Hindlimb muscle (tissue), 1 donor: Measurements from ENCODE around the gene BRMS1. TPM values are rescaled to one million over a fixed set of nuclear protein-coding genes. Genes with fewer than 3 reads are reported as not detected.
A peak's percentile ranks its signal among the peaks of the same experiment; 100 is the strongest.
"Not testable (repeated sequence)": the region's sequence is repeated elsewhere in the genome, so short reads cannot be mapped to it uniquely, and the experiment has no call there.

ENCODE experiments used
- DNase-seq: peaks from one replicate; pipeline ENCODE4 v3.0.0-alpha.2; 2013
- polyA plus RNA-seq: library from polyadenylated mRNA; unstranded; fragments of 120-200 nt; gene quantifications from one replicate; pipeline ENCODE4 v1.2.1, GENCODE V29; 2013; ENCODE audit not compliant: insufficient read length

The BRMS1 gene, protein sequence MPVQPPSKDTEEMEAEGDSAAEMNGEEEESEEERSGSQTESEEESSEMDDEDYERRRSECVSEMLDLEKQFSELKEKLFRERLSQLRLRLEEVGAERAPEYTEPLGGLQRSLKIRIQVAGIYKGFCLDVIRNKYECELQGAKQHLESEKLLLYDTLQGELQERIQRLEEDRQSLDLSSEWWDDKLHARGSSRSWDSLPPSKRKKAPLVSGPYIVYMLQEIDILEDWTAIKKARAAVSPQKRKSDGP
- polyA plus RNA-seq, result 21.8 TPM

DNA sequence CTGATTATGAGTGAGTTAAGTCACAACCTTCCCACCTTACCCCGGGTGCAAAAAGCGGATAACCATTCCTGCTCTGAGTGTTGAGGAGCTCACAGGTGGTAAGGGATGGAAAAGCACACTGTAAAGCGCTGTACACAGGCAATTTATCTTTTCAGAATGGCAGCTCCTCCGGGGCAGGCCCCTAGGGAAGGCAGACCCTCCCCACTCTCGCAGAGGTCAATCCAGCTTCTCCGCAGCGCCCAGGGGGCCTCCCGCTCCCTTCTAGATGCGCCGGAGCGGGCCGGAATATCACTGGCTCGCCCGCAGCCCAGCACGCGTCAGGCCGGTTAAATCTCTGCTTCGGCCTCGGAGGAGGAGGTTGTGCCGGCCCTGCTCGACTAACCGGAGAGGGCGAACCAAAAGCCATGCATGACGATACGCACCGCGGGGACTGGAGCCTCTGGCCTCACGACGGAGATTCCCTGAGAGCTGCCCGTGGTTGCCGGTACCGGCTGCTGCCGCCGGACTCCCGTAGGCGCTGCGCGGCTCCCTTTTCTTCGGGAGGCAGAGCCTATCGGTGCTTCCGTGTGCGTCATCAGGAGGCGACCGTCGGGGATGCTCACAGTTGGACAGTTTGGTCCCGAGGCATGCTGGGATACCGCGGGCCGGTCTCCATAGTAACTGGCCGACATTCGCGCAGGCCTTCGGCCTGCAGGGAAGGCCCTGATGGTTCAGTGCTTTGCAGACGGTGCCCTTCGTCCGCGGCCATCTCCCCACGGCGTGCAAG, at the start of gene BRMS1:
Gene BRMS1 (minus strand): TSS at position 555 of the 766 bp plus-strand sequence. CDS start 2,870 bp downstream, outside the sequence.
- peak; percentile 98 for DNase-seq

DNA sequence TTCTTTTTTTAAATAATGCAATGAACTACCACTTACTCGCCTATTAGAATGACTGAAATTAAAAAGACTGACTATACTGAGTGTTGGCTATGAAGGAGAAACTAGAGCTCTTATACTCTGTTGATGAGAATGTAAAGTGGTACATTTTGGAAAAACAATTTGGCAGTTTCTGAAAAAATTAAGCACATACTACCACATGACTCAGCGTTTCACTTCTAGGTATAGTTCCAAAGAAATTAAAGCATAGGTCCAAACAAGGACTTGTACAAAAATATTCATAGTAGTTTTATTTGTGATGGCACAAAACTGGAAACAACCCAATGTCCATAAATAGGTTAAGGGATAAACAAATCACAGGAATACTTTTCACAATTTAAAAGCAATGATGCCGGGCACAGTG, 49.0 kb upstream of the BRMS1 start:
- no peak for DNase-seq

DNA sequence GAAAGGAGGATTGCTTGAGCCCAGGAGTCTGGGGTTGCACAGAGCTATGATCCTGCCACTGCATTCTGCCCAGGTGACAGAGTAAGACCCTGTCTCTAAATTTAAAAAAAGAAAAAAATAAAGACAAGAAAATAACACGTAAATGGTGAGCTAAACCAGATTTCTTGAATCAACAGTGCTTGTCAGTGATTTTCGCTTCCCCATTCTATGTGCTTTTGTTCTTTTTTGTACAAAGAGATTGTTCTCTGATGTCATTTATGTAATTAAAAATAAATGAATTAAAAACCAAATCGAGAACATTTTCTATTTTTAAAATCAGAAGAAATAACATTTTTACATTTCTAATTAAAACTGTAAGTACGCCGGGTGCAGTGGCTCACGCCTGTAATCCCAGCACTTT, 46.4 kb upstream of the BRMS1 start:
- DNase-seq, result no peak

DNA sequence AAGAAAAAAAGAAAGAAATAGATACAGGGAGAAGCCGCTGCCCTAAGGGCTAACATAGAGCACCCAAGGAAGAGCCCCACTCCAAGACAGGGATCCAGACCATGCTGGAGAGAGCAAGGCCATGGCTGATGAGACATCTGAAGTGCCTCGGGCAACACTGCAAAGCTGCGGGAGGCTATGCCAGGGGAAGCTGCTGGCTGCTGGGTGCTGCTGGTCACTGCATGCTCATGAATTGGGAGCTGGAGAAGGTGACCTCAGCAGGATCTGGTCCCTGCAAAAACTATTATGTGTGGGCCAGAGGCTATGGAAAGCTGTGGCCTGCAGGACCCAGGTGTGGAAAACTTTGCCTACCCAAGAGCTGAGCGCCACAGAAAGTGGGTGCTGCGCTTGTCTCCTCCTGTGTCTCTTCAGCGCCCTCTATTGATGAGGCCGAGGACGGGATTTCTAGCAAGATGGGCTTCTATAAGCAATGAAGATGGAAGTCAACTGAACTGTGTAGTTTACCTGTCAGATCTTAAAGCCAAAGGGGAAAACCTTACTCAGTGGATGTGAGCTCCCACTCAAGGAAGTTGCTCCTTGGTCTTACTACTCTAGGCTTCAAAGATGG, 44.0 kb upstream of the BRMS1 start:
- no peak for DNase-seq

DNA sequence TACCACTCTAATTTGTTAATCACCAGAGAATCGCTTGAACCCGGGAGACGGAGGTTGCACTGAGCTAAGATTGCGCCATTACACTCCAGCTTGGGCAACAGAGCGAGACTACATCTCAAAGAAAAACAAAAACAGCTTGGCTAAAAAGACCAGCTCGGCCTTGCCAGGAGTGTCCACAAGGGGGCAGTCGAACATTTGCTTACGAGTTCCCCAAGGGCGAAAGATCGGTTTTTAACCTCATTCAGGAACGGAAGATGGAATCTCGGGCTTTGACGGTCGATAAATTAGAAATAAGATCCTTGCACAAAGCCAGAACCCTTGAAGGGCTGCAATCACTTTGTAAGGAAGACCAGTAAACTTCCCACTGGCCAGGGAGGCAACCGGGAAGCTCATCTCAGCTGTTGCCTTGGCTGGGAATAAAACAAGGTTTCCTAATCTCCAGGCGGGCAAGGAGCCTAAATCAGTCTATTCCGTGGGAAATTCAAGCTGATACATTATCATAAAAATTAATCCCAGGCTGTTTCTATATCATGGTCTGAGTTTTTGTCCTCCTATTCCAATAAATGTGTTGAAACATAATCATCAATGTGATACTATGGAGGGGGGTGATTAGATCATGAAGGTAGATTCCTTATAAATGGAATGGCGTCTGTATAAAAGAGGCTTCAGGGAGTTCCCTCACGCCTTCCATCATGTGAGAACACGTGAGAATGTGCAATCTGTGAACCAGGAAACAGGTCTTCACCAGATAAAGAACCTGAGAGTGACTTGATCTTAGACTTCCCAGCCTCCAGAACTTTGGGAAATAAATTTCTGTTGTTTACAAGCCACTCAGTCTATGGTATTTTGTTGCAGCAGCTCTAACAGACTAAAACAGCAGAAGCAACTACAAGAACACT, 41.5 kb upstream of the BRMS1 start:
- DNase-seq, result peak; percentile 66

DNA sequence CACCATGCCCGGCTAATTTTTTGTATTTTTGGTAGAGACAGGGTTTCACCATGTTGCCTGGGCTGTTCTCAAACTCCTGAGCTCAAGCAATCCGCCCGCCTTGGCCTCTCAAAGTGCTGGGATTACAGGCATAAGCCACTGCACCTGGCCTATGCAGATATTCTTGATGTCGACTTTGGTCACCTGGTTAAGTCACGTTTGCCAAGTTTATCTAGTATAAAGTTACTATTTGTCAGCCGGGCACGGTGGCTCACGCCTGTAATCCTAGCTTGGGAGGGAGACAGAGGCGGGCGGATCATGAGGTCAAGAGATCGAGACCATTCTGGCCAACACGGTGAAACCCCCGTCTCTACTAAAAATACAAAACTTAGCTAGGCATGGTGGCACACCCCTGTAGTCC, 39.4 kb upstream of the BRMS1 start:
- not testable (repeated sequence) for DNase-seq

DNA sequence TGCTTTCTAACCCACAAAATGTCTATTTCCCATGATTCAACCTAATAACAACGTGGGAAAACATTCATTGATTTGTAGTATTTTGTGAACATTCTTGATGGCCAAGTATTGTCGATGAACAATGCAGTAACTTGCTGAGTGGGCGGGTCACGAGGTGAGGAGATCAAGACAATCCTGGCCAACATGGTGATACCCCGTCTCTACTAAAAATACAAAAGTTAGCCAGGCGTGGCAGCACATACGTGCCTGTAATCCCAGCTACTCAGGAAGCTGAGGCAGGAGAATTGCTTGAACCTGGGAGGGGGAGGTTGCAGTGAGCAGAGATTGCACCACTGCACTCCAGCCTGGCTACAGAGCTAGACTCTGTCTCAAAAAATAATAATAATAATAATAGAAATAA, 35.4 kb upstream of the BRMS1 start:
- not testable (repeated sequence) for DNase-seq

DNA sequence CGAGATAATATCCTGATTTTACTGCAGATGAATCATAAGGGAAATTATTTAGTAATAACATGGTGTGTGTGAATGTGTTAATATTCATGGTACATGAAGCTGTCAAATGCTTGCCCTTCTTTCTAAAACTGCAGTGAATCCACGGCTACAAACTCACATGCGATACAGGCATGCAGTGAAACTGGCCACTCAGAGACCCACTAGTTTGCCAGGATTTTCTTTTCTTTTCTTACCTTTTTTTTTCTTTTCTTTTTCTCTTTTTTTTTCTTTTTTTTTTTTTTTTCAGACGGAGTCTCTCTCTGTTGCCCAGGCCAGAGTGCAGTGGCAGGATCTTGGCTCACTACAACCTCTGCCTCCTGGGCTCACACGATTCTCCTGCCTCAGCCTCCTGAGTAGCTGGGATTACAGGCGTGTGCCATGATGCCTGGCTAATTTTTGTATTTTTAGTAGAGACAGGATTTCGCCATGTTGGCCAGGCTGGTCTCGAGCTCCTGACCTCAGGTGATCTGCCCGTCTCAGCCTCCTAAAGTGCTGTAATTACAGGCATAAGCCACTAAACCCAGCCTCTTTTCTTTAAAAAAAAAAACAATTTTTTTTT, 28.9 kb upstream of the BRMS1 start:
- not testable (repeated sequence) for DNase-seq

DNA sequence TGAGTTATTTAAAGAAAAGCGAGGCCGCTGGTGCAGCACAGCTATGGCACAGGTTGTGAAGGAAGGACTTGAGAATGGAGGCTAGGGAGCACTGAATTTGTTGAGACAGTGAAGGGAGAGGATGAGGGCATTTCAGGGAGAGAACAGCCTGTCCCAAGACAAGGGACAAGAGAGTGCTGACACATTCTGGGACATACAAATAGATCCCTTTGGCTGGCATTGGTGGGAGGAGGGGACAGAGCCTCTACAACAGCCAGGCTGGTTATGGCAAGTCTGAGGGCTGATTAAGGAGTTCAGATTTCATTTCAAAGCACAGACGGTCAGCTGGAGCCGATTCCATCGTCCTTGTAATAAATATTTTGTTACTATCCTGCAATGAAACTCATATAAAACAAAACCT, 28.4 kb upstream of the BRMS1 start:
- no peak for DNase-seq

DNA sequence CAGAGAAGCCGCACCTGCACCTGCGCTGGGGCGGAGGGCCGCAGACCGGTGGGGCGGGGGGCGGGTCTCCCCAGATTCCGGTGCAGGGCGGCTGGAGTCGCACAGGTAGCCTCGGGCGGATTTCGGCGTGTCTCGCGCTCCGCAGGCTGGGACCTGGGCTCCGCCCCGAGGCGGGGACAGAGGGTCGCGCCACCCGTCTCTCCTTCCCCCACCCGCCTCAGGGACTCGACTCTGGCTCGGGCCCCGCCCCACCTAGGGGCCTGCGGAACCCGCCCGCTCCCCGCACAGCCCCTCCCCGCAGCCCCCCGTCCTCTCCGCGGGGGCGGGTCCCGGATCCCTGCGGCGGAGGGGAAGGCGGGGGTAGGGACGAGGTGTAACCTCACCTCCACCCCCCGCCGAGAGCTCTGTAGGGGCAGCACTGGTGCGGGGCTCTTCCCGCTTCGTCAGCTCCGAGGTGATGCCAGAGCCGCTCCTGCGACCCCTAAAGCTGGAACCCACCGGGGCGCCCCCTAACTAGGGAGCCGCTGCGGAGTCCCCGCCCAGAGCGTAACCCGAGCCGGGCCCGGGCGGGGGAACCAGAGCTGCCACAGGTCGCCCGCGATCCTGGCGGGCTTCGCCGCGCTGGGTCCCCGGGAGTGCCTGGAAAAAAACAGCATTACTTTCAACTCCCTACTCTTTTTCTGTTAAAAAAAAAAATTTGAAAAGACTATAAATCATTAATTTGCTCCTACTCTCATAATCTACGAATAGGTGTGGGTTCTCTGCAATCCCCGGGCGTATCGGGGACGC, 26.9 kb upstream of the BRMS1 start, which contains the start of gene SLC29A2:
Gene SLC29A2 (minus strand): TSS at position 134 of the 789 bp plus-strand sequence. CDS start 169 bp downstream, outside the sequence.
- DNase-seq, result no peak

DNA sequence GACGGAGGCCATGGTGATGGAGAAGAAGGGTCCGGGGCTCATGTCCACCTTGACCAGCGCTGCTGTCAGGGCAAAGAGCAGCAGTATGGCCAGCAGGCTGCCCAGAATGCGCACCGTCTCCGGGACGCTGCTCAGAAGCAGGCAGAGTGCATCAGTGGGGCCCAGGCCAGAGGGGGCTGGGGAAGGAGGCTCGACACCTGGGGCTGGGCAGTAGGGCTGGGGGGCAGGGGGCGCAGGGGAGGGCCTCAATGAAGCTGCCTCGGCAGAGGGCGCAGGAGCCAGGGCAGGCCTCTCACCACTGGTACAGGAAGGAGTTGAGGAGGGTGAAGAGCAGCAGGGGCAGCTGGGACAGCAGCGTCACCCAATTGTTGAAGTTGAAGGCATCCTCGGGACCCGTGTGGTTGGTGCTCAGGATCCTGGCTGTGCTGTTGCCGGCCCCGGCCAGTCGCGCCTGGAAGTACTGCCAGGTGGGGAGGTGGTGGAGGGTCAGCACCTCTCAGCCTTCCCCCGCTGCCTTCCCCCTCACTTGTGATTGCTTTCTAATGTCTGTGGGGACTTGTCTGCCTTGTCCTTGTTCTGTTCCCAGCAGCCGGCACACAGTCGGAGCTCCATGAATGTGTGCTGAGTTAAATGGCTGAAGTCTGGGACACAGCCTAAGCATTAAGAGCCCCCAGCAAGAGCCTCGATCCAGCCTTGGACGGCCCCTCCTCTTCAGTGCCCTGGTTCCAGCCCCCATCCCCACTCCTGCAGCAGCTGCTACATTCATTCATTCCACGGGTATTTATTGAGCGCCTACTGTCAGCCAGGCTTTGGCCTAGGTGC, 24.4 kb upstream of the BRMS1 start:
- DNase-seq, result no peak

DNA sequence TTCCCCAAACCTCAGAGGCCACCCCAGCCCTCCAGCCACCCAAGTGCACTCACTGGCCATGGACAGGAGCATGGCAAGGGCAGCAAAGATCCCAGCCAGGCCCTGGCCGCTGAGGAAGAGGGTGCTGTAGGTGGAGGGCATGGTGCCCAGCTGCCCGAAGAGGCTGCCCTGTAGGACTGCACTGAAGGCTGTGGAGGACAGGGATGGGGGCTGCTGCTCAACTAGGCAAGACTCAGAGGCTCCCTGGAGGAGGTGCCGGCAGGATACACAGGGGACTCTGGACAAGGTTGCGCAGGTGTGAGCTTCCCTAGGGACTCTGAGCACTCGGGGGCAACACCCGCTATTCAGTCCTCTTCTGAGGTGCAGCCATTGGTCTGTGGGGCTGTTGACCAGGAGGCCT, 23.6 kb upstream of the BRMS1 start:
- no peak for DNase-seq

DNA sequence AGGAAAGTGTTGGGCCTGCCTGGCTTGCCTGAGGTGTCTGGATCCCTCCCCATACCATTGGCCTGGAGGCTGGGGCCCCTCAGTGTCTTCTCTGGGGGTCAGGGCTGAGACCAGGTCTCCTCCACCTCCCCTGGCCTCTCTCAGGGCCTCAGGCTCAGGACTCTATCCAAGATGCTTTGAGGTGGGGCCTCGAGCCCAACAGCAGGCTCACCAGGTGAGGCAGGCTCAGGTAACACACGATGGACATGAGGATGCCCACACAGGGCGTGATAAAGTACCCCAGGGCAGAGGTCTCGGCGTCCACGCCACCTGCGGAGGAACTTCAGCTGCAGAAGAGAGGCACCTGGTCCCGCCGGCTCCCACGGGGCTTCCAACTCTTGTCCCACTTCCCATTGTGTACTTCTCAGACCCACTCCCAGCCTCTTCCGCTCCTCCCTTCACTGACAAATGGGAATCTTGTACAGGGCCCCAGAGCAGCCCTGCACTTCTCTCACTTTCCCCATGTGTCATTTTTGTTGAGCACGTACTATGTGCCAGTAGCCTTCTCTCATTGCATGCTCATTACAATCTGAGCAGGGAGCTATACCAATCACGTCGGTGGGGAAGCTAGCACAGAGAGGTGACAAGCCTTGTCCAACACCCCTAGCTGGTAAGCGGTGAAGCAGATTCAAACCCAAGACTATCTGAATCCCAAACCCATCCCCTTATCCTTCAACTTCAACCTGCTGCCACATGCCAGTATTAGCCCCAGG, 22.8 kb upstream of the BRMS1 start:
- no peak for DNase-seq

DNA sequence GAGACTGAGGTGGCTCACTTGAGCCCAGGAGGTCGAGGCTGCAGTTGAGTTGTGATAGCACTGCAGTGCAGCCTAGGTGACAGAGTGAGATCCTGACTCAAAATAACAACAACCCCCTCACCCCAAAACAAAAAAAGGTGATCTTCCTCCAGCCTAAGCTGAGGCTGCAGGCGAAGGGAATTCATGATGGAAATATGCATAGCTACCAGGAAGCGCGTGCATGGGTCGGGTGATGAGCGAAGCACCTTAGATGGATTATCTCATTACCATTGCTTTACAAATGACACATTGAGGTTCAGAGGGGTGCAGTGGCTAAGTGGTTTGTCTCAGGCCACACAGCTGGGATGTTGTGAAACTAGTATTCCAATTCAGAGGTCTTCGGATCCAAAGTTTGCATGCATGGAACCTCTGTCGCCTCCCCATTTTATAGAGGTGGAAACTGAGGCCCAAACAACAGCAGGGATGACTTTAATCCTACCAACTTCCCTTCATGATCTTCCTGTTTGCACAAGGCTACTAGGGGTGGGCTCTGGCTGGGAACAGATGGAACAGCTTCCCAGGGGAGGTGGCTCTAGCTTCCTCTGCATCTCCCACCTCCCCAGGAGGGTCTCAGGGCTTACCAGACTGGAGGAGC, 22.1 kb upstream of the BRMS1 start:
- DNase-seq, result no peak

DNA sequence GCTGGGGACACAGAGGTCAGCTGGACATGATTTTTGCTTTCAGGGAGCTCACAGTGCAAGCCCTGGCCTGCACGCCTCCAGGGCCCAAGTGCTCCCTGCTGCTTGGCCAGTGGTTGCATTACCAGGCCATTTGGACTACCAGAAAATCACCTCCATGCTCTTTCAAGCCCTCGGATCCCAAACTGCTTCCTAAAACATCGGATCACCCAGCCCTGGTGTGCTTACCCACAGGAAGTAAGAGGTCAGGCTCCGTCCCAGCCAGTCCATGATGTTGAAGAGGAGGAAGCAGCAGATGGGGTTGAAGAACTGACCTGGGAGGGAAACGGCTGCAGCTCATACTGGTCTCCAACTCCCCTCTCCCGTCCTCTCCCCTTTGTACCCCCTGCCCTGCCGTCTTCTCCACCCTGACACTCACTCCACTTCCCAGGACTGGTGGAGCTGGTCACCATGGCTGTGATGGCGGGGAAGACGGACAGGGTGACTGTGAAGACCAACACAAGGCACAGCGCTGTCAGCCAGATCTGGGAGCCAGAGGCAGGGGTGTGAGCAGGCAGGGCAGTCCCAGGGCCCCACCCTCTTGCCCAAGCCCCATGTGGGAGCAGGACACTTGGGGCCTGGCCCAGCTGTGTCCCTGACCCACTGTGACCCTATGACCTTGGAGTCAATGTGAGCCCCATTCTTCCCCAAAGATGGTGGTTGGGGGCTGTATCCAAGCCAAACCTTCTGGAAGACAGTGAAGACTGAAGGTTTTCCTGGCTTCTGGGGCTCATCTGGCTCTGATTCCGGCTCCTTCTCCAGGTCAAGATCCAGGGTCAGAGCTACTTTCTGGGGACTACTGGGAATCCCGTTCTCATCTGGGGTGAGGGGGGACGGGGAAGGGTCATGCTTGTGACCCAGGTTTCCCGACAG, 21.1 kb upstream of the BRMS1 start:
- DNase-seq, result no peak

DNA sequence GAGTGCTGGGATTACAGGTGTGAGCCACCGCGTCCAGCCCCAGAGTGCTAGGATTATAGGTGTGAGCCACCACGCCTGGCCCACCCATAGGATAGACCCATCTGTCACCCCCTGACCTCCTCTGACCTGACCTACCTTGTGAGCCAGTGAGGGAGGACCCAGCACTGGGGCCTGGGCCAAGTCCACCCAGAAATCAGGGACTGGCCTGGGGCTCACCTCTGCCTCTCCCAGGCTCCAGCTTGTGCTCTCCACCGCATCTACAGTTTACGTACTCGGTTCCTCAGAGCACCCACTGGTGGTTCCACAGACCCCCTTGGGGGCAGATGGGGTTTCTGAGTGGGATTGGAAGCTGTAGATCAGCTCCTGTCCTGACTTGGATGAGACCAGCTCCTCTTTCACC, 20.3 kb upstream of the BRMS1 start:
- DNase-seq, result no peak

DNA sequence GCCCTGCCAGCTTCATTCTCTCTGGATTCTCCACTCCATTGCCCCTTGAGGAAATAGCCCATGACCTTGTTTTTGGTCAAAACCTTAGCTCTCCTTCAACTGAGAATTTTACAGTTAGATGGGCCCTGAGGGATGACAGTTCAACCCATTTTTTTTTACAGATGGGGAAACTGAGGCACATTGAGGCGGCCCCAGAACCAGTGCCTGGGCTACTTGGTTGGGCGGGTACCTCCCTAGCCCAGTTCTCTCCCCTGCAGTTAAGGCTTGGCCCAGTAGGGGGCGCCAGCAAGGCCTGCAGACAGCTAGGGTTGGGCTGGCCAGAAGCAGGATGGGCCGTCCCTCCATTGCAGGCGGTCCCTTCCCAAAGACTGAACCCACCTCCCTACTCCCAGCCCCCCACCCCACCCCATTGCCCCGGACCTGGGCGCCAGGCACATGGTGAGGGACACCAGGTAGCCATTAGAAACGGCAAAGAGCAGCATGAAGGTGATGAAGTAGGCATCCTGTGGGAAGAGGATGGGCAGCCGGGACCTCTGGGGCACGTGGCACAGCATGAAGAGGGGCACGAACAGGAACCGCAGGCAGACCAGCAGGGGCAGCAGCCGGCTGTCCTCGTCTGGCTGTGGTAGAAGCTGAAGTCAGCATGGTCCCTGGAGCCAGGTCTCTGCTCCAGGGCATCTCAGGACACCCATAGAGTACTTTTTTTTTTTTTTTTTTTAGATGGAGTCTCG, 19.1 kb upstream of the BRMS1 start:
- no peak for DNase-seq
